Neural cell (in vitro differentiated cells): ENCODE measurements around the gene ISCU. TPM values are rescaled to one million over a fixed set of nuclear protein-coding genes. Genes with fewer than 3 reads are reported as not detected.

Experiments used
- H2AFZ ChIP-seq: fragments of 200-600, 300-800 bp; sonication (generic), shearing (Covaris generic); 2 replicates; pipeline ENCODE4 v1.6.0; 2014; ENCODE audit warnings: low read depth, mild to moderate bottlenecking, antibody characterized with exemption, low read length, moderate library complexity
- H3F3A ChIP-seq: fragments of 200-600 bp; shearing (Covaris generic); 2 replicates; pipeline ENCODE4 v1.6.1; 2016; ENCODE audit warnings: mild to moderate bottlenecking, moderate library complexity, mixed read lengths, antibody characterized with exemption, low read length; ENCODE audit not compliant: insufficient read depth, poor library complexity, severe bottlenecking
- H3K27ac ChIP-seq: fragments of 200-600, 300-800 bp; sonication (generic), shearing (Covaris generic); 2 replicates; pipeline ENCODE4 v1.5.1; 2014; ENCODE audit warnings: mild to moderate bottlenecking, low read length, moderate library complexity
- H3K27me3 ChIP-seq: fragments of 300-800, 200-600 bp; sonication (generic), shearing (Covaris generic); 2 replicates; pipeline ENCODE4 v1.6.0; 2014; ENCODE audit warnings: mild to moderate bottlenecking, low read depth, low read length, moderate library complexity; ENCODE audit not compliant: insufficient read depth
- H3K36me3 ChIP-seq: fragments of 300-800, 200-600 bp; sonication (generic), shearing (Covaris generic); 2 replicates; pipeline ENCODE4 v1.5.1; 2014; ENCODE audit warnings: mild to moderate bottlenecking, antibody characterized with exemption, low read length, moderate library complexity; ENCODE audit not compliant: insufficient read depth
- H3K4me2 ChIP-seq: fragments of 300-800, 200-600 bp; sonication (generic), shearing (Covaris generic); 2 replicates; pipeline ENCODE4 v1.6.0; 2014; ENCODE audit warnings: mild to moderate bottlenecking, low read length
- H3K4me3 ChIP-seq: fragments of 300-800, 200-600 bp; sonication (generic), shearing (Covaris generic); 2 replicates; pipeline ENCODE4 v1.5.1; 2014; ENCODE audit warnings: mild to moderate bottlenecking, low read length, moderate library complexity
- H3K79me2 ChIP-seq: fragments of 200-600 bp; shearing (Covaris generic); replicated peaks from 2 replicates; pipeline ENCODE4 v1.6.0; 2014; ENCODE audit warnings: mild to moderate bottlenecking, low read length, moderate library complexity; ENCODE audit not compliant: insufficient read depth
- H3K9ac ChIP-seq: fragments of 300-800, 200-600 bp; sonication (generic), shearing (Covaris generic); 2 replicates; pipeline ENCODE4 v1.6.1; 2016; ENCODE audit warnings: mild to moderate bottlenecking, low read length, mixed read lengths
- H3K9me2 ChIP-seq: fragments of 200-600 bp; shearing (Covaris generic); 2 replicates; pipeline ENCODE4 v1.6.1; 2016; ENCODE audit warnings: mild to moderate bottlenecking, low read length, mixed read lengths; ENCODE audit not compliant: insufficient read depth
- H3K9me3 ChIP-seq: fragments of 200-600, 300-800 bp; sonication (generic), shearing (Covaris generic); 2 replicates; pipeline ENCODE4 v1.6.1; 2016; ENCODE audit warnings: mild to moderate bottlenecking, mixed run types, low read length, moderate library complexity, mixed read lengths
- H4K20me1 ChIP-seq: fragments of 200-600 bp; shearing (Covaris generic); 2 replicates; pipeline ENCODE4 v1.6.1; 2016; ENCODE audit warnings: mild to moderate bottlenecking, mixed run types; ENCODE audit not compliant: insufficient read depth
- EP300 ChIP-seq: fragments of 450-650 bp; conservative IDR thresholded peaks from 2 replicates; pipeline ENCODE4 v1.6.1; 2014; ENCODE audit warnings: antibody characterized with exemption, mild to moderate bottlenecking, moderate library complexity; ENCODE audit not compliant: poor library complexity, severe bottlenecking
- EZH2 ChIP-seq: fragments of 200-600, 300-800 bp; shearing (Covaris generic), sonication (generic); IDR thresholded peaks from 2 replicates; pipeline ENCODE4 v1.6.1; 2014; ENCODE audit warnings: antibody characterized with exemption, low read length, borderline replicate concordance, mild to moderate bottlenecking; ENCODE audit not compliant: insufficient read depth, poor library complexity, severe bottlenecking
- MXI1 ChIP-seq: fragments of 450-650 bp; conservative IDR thresholded peaks from 2 replicates; pipeline ENCODE4 v1.6.1; 2014; ENCODE audit warnings: antibody characterized with exemption, mild to moderate bottlenecking; ENCODE audit not compliant: poor library complexity, severe bottlenecking
- POLR2AphosphoS5 ChIP-seq: IDR thresholded peaks from 2 replicates; pipeline ENCODE4 v1.6.1; 2012
- RAD21 ChIP-seq: fragments of 450-650 bp; conservative IDR thresholded peaks from 2 replicates; pipeline ENCODE4 v1.6.1; 2014; ENCODE audit warnings: antibody characterized with exemption, mild to moderate bottlenecking, moderate library complexity
- SMC3 ChIP-seq: fragments of 450-650 bp; conservative IDR thresholded peaks from 2 replicates; pipeline ENCODE4 v1.6.1; 2014; ENCODE audit warnings: antibody characterized with exemption, mild to moderate bottlenecking, moderate library complexity; ENCODE audit not compliant: poor library complexity
- TAF1 ChIP-seq: IDR thresholded peaks from 2 replicates; pipeline ENCODE4 v1.6.1; 2012; ENCODE audit warnings: low read depth
- polyA plus RNA-seq: library from polyadenylated mRNA; depleted of rRNA; stranded (reverse); fragments of >200 nt; gene quantifications from 2 replicates; pipeline ENCODE4 v1.2.3, GENCODE V29; 2014
- TF ChIP-seq, protein P1 (sequence below): IDR thresholded peaks from 2 replicates; pipeline ENCODE4 v1.6.1; 2012; ENCODE audit warnings: borderline replicate concordance
- TF ChIP-seq, protein P2 (sequence below): fragments of 450-650 bp; IDR thresholded peaks from 2 replicates; pipeline ENCODE4 v1.5.1; 2014; ENCODE audit warnings: antibody characterized with exemption, mild to moderate bottlenecking, moderate library complexity; ENCODE audit not compliant: poor library complexity, severe bottlenecking

ISCU gene
- polyA plus RNA-seq, 1 donor from 2014 or later: 164 TPM

DNA sequence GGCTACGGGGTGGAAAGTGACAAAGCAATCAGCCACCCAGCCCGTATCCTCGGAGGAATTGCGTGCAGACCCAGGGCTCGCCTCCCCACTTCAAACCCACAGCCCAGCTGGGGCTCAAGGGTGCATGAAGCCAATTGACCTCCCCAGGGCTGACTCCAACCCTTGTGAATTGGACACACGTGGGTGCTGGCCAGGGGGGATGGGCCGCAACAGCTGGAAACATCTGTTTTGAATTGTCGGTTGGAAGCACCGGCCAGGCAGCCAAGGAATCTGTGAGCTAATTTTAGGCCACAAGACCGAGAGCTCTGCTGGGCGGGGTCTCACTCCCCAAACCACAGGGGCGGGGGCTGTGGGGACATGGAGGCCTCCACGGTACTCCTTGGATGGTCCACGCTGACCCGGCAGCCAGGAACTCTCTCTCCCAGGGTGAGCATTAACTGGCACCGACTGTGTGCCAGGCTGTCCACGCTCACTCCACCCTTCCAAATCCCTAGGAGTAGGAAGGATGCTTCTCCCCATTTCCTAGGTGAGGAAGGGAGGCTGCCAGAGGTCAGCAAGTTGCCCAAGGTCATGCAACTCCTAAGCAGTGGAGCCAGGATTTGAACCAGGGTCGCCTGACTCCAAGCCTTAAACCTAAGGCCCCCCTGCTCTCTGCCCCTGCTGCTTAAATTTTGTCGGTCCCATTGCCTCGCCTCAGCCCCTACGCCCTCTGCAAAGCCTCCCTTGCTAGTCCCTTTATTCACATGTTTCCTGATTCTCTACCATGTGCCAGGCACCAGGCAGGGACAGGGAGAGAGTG is 47.3 kb downstream of the ISCU start:
- Histone ChIP-seq H4K20me1 (no peaks in the 10 kb centered on the region), H2AFZ (no peak overlapping the region), H3K4me2 (no peak overlapping the region)

DNA sequence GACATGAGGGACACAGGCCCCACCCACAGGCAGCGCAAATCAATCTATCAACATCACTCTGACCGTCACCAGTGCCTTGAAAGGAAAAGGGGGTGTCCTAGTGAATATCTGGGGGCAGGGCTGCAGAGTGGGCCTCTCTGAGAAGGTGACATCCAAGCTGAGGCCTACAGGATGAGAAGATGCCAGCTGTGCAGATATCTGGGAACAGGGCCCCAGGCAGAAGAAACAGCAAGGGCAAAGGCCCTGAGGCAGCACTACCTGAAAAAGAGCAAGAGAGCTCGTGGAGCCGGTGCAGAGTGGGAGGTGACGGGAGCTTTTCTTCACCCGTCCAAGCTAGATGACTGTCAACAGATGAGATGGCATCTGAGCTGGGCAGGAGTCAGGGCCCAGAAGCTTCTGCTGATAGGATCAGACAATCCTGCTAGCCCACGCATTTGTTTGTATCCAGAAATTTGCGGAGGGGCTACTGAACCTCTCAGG is 48.0 kb downstream of the ISCU start:
- Histone ChIP-seq H3K9me3 (no peaks in the 10 kb centered on the region), H3K9ac (no peak overlapping the region), H2AFZ (no peak overlapping the region), H3F3A (no peaks in the 10 kb centered on the region), H3K9me2 (no peaks in the 10 kb centered on the region), H3K36me3 (no peaks in the 10 kb centered on the region), H3K4me2 (no peak overlapping the region), H3K27me3 (no peaks in the 10 kb centered on the region), H3K4me3 (no peak overlapping the region), H3K27ac (no peak overlapping the region), H4K20me1 (no peaks in the 10 kb centered on the region), H3K79me2 (no peaks in the 10 kb centered on the region)
- TF ChIP-seq MXI1: no peak
- no peak for TF ChIP-seq SMC3
- no peak for TF ChIP-seq EP300

More for the DNA sequence above, 47.3 kb downstream of the ISCU start:
- Histone ChIP-seq H3K79me2 (no peaks in the 10 kb centered on the region), H3K27ac (no peak overlapping the region), H3K36me3 (no peaks in the 10 kb centered on the region), H3F3A (no peaks in the 10 kb centered on the region), H3K9me3 (no peaks in the 10 kb centered on the region), H3K4me3 (no peak overlapping the region), H3K27me3 (no peaks in the 10 kb centered on the region), H3K9me2 (no peaks in the 10 kb centered on the region), H3K9ac (no peak overlapping the region)
- TF ChIP-seq, protein P1, sequence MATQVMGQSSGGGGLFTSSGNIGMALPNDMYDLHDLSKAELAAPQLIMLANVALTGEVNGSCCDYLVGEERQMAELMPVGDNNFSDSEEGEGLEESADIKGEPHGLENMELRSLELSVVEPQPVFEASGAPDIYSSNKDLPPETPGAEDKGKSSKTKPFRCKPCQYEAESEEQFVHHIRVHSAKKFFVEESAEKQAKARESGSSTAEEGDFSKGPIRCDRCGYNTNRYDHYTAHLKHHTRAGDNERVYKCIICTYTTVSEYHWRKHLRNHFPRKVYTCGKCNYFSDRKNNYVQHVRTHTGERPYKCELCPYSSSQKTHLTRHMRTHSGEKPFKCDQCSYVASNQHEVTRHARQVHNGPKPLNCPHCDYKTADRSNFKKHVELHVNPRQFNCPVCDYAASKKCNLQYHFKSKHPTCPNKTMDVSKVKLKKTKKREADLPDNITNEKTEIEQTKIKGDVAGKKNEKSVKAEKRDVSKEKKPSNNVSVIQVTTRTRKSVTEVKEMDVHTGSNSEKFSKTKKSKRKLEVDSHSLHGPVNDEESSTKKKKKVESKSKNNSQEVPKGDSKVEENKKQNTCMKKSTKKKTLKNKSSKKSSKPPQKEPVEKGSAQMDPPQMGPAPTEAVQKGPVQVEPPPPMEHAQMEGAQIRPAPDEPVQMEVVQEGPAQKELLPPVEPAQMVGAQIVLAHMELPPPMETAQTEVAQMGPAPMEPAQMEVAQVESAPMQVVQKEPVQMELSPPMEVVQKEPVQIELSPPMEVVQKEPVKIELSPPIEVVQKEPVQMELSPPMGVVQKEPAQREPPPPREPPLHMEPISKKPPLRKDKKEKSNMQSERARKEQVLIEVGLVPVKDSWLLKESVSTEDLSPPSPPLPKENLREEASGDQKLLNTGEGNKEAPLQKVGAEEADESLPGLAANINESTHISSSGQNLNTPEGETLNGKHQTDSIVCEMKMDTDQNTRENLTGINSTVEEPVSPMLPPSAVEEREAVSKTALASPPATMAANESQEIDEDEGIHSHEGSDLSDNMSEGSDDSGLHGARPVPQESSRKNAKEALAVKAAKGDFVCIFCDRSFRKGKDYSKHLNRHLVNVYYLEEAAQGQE: no peak
- no peak for TF ChIP-seq RAD21
- TF ChIP-seq POLR2AphosphoS5: no peak
- no peak for TF ChIP-seq MXI1
- no peak for TF ChIP-seq EP300
- TF ChIP-seq EZH2: no peak
- TF ChIP-seq SMC3: no peak
- TF ChIP-seq, protein P2, sequence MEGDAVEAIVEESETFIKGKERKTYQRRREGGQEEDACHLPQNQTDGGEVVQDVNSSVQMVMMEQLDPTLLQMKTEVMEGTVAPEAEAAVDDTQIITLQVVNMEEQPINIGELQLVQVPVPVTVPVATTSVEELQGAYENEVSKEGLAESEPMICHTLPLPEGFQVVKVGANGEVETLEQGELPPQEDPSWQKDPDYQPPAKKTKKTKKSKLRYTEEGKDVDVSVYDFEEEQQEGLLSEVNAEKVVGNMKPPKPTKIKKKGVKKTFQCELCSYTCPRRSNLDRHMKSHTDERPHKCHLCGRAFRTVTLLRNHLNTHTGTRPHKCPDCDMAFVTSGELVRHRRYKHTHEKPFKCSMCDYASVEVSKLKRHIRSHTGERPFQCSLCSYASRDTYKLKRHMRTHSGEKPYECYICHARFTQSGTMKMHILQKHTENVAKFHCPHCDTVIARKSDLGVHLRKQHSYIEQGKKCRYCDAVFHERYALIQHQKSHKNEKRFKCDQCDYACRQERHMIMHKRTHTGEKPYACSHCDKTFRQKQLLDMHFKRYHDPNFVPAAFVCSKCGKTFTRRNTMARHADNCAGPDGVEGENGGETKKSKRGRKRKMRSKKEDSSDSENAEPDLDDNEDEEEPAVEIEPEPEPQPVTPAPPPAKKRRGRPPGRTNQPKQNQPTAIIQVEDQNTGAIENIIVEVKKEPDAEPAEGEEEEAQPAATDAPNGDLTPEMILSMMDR: no peak
- TF ChIP-seq TAF1: no peak
